GM12873 (cell line): Measurements from ENCODE around the gene RUNX2.

Experiments
- CTCF ChIP-seq: IDR thresholded peaks from 2 replicates; pipeline ENCODE4 v1.5.1; 2012; ENCODE audit warnings: low read depth, mild to moderate bottlenecking, moderate library complexity, low read length, control low read depth; ENCODE audit not compliant: insufficient read depth; ENCODE audit errors: missing control alignments

Gene RUNX2

DNA sequence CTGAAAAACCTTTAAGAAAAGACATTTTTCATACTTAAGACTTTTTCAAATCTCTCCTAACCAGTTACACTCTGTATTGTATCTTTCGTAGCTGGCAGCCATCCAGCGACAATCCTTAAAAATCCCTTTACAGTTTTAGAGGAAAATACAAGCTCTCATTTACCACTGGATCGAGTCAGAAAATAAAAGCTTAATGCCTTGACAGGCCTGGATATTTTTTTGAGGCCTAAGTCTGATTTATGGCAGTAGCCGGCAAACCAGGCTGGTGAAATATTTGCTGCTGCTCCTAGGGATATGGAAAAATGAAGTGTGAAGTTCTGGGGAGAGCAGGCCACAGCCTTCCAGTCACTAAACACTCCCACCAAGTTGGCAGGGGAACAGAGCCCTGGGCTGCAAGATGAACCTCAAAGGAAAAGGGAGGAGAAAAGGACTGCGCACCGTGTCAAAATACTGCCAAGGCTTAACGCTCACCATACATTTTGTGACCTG lies 262.6 kb downstream of the RUNX2 start:
- TF ChIP-seq CTCF: no peak

DNA sequence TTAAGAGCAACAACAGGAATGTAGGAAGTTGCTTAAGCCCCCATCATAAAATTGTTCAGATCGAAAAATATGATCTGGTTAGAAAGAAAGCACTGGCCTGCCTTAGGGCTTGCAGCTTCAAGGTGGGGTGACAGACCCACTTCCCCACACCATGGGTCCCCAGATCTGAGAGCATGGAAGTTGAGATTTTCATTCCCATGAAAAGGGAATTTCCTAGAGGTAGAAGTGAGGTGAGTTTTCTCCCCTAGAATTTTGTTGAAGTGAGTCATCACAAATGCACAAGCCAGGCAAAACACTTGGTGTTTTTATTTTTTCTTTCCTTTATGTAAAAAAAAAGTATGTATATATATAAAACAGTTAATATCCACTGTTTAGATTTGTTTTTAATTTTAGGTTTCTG lies 263.2 kb downstream of the RUNX2 start:
- no peak for TF ChIP-seq CTCF

- no peak for TF ChIP-seq CTCF
Observed at GRCh38 chr6:45591890-45592289, 263.8 kb downstream of the RUNX2 start.

DNA sequence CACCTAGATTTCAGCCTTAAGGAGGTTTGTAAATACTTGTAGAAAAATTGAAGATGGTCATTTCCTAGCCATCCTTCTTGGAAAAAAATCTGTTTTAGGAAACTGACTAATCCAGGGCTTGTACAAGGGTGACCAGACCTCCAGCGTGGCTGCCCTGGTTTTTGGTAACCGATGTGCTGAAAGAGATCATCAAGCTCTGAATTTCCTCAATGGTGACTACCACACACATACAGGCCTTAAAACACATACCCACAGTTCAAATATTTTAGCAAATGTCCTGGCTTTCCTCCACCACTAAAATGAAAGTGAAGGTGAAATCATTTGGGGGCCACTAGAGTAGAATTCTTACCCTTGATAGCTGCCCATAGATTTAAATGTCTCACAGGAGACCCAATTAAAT lies 264.9 kb downstream of the RUNX2 start:
- no peak for TF ChIP-seq CTCF

DNA sequence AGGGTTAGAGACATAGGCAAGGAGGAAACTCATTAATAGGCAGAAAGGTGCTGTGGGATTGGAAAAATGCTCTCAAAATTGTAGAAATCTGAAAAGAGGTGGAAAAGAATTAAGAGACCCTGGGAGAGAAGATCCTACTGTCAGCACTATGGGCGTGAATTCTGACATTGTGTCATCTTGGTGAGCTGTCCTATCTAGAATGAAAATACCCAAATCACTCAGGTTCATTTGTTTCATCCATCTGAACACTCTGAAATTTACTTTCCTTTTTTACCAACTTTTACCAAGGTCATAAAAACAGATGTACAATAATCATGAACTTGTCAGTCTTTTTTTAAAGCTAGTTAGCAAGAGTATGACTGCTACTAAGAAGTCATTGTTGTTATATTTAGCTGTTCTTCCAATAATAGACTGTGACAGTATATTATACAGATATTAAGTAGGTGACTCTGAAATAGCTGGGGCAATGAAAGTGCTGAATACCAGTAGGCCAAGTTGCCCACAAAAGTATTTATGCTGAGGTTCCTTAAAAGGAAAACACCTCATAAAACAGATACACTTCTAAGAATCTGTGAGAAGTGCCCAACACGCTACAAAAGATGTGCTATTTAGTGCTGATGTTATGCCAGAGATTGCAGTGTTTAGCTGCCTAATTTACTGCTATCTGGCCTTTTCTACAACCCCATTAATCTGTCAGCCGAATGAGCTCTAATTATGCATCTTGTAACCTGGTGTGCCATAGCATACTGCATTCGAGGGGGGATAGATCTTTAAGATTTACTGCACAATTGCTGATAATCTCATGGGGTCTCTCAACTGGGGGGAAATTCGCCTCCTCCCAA lies 267.1 kb downstream of the RUNX2 start:
- TF ChIP-seq CTCF: no peak

- no peak for TF ChIP-seq CTCF
Observed at GRCh38 chr6:45597424-45597823, 269.3 kb downstream of the RUNX2 start.

- no peak for TF ChIP-seq CTCF
Observed at GRCh38 chr6:45599053-45599452, 270.9 kb downstream of the RUNX2 start.
